H1 (cell line): Measurements from ENCODE around the gene ATP10D. TPM values are rescaled to one million over a fixed set of nuclear protein-coding genes. Genes with fewer than 3 reads are reported as not detected.

Experiments used
- BRCA1 ChIP-seq: IDR thresholded peaks from 2 replicates; pipeline ENCODE4 v1.6.1; 2012; ENCODE audit warnings: low read depth, low read length, improper control_type of control experiment
- CTBP2 ChIP-seq: IDR thresholded peaks from 2 replicates; pipeline ENCODE4 v1.7.0; 2011; ENCODE audit warnings: borderline replicate concordance, mild to moderate bottlenecking, moderate library complexity, mixed read lengths, low read length; ENCODE audit not compliant: insufficient read depth, insufficient read length
- KDM1A ChIP-seq: fragments of 200-600, 300-600 bp; sonication (generic); IDR thresholded peaks from 2 replicates; pipeline ENCODE4 v1.7.1; 2016; ENCODE audit warnings: mild to moderate bottlenecking, low read length, borderline replicate concordance
- KDM5A ChIP-seq: fragments of 200-600 bp; IDR thresholded peaks from 2 replicates; pipeline ENCODE4 v1.7.1; 2012; ENCODE audit warnings: mild to moderate bottlenecking, low read length, inconsistent platforms, mixed read lengths
- RNF2 ChIP-seq: fragments of 200-900, 300-1000 bp; sonication (generic); IDR thresholded peaks from 2 replicates; pipeline ENCODE4 v1.7.1; 2016; ENCODE audit warnings: borderline replicate concordance, low read depth, mild to moderate bottlenecking, antibody characterized with exemption, low read length; ENCODE audit not compliant: poor library complexity, severe bottlenecking; ENCODE audit errors: missing control alignments
- TAF1 ChIP-seq: IDR thresholded peaks from 2 replicates; pipeline ENCODE4 v1.6.1; 2011; ENCODE audit warnings: mild to moderate bottlenecking, low read depth, low read length
- polyA plus RNA-seq, 7 experiments: library from polyadenylated mRNA; depleted of rRNA in 3 of 7; stranded (reverse) in 5 of 7; unstranded in 2 of 7; fragments of >200 nt in 5 of 7; fragments of 200-250 nt in 2 of 7; gene quantifications; 1 replicate in 5 of 7; 2 replicates in 1 of 7; 4 replicates in 1 of 7; pipeline versions ENCODE4 v1.2.1 to v1.2.3, GENCODE V29; 2011 to 2013; ENCODE audit warnings: missing spikeins in 2 of 7, mixed read lengths in 2 of 7
- total RNA-seq: library from RNA; stranded (reverse); fragmentation: NEBNext Ultra II Directional; extraction: Animal tissue kit (Norgen Biotek cat#: 25700); gene quantifications from 2 replicates; pipeline ENCODE4 v1.2.1, GENCODE V29; 2021

Gene ATP10D
- total and polyA plus RNA-seq, 2 of the 8 experiments (the other 6 are each of a cell fraction or from before 2014, with no cell fraction given): 2.9 to 5.9 TPM

GRCh38 chr4:47519239-47519883, 34.3 kb downstream of the ATP10D start (continued):
- TF ChIP-seq RNF2 (no peak), CTBP2 (no peak), BRCA1 (no peak), KDM1A (no peak), KDM5A (no peak), TAF1 (no peak)
